Measurements from ENCODE around the gene SAT2.

Gene SAT2

GRCh38 chr17:7627250-7628121 is at the start of gene SAT2:
SAT2 (minus strand) TSS chr17:7627821; CDS start chr17:7627635, 186 bp downstream.
- Histone ChIP-seq H3K9me3 (ENCODE audit: control insufficient read depth, insufficient read depth, low read length) (no peaks in the 10 kb centered on the region), H3K4me1 (ENCODE audit: insufficient read depth, low read length) (peaks cover under 1% of the 10 kb centered on the region; the same call in 1 of the 2 replicates), H3K36me3 (ENCODE audit: insufficient read depth, low read length) (0 out of 2 replicates have a peak, but pooled peaks cover 3% of the 10 kb centered on the region), H3K9ac (ENCODE audit: low read depth, low read length) (peak within 1 kb of the TSS; percentile 67)

GRCh38 chr17:7676533-7676932 is 48.9 kb upstream of the SAT2 start:
- Histone ChIP-seq H3K9me3 (ENCODE audit: control insufficient read depth, insufficient read depth, low read length) (peaks cover 9% of the 10 kb centered on the region), H3K9ac (ENCODE audit: low read depth, low read length) (no peak overlapping the region; the same call in 1 of the 2 replicates), H3K36me3 (ENCODE audit: insufficient read depth, low read length) (peaks cover 35% of the 10 kb centered on the region), H3K4me1 (ENCODE audit: insufficient read depth, low read length) (peaks cover 18% of the 10 kb centered on the region; the same call in 1 of the 2 replicates)

- H3K36me3 ChIP-seq (ENCODE audit: insufficient read depth, low read length), result peaks cover 36% of the 10 kb centered on the region
- H3K4me1 ChIP-seq (ENCODE audit: insufficient read depth, low read length), result peaks cover 18% of the 10 kb centered on the region; the same call in 1 of the 2 replicates
- H3K9me3 ChIP-seq (ENCODE audit: control insufficient read depth, insufficient read depth, low read length), result peaks cover 9% of the 10 kb centered on the region
- H3K9ac ChIP-seq (ENCODE audit: low read depth, low read length), result no peak overlapping the region
Observed at GRCh38 chr17:7674934-7675333, 47.3 kb upstream of the SAT2 start.

GRCh38 chr17:7673239-7673638 is 45.6 kb upstream of the SAT2 start:
- peaks cover 9% of the 10 kb centered on the region for H3K9me3 ChIP-seq (ENCODE audit: control insufficient read depth, insufficient read depth, low read length)
- H3K9ac ChIP-seq (ENCODE audit: low read depth, low read length), result no peak overlapping the region
- peaks cover 18% of the 10 kb centered on the region; the same call in 1 of the 2 replicates for H3K4me1 ChIP-seq (ENCODE audit: insufficient read depth, low read length)
- peaks cover 41% of the 10 kb centered on the region for H3K36me3 ChIP-seq (ENCODE audit: insufficient read depth, low read length)

- Histone ChIP-seq H3K9me3 (ENCODE audit: control insufficient read depth, insufficient read depth, low read length) (0 out of 2 replicates have a peak, but pooled peaks cover 3% of the 10 kb centered on the region), H3K9ac (ENCODE audit: low read depth, low read length) (no peak overlapping the region), H3K36me3 (ENCODE audit: insufficient read depth, low read length) (peaks cover 24% of the 10 kb centered on the region), H3K4me1 (ENCODE audit: insufficient read depth, low read length) (no peaks in the 10 kb centered on the region)
Observed at GRCh38 chr17:7668482-7668881, 40.9 kb upstream of the SAT2 start.

- Histone ChIP-seq H3K36me3 (ENCODE audit: insufficient read depth, low read length) (peaks cover 18% of the 10 kb centered on the region), H3K4me1 (ENCODE audit: insufficient read depth, low read length) (no peaks in the 10 kb centered on the region), H3K9ac (ENCODE audit: low read depth, low read length) (no peak overlapping the region), H3K9me3 (ENCODE audit: control insufficient read depth, insufficient read depth, low read length) (no peaks in the 10 kb centered on the region)
Observed at GRCh38 chr17:7667656-7668406, 40.2 kb upstream of the SAT2 start.

- Histone ChIP-seq H3K9me3 (ENCODE audit: control insufficient read depth, insufficient read depth, low read length) (no peaks in the 10 kb centered on the region), H3K4me1 (ENCODE audit: insufficient read depth, low read length) (peaks cover 21% of the 10 kb centered on the region), H3K9ac (ENCODE audit: low read depth, low read length) (peak overlapping the region; percentile 24; the same call in 1 of the 2 replicates), H3K36me3 (ENCODE audit: insufficient read depth, low read length) (no peaks in the 10 kb centered on the region)
Observed at GRCh38 chr17:7656958-7657609, 29.5 kb upstream of the SAT2 start.

GRCh38 chr17:7655541-7655840 is 27.9 kb upstream of the SAT2 start:
- H3K9ac ChIP-seq (ENCODE audit: low read depth, low read length), result no peak overlapping the region
- H3K9me3 ChIP-seq (ENCODE audit: control insufficient read depth, insufficient read depth, low read length), result no peaks in the 10 kb centered on the region
- peaks cover 21% of the 10 kb centered on the region for H3K4me1 ChIP-seq (ENCODE audit: insufficient read depth, low read length)
- H3K36me3 ChIP-seq (ENCODE audit: insufficient read depth, low read length), result no peaks in the 10 kb centered on the region

GRCh38 chr17:7654832-7655540 is 27.4 kb upstream of the SAT2 start:
- H3K9ac ChIP-seq (ENCODE audit: low read depth, low read length), result no peak overlapping the region
- no peaks in the 10 kb centered on the region for H3K9me3 ChIP-seq (ENCODE audit: control insufficient read depth, insufficient read depth, low read length)
- H3K4me1 ChIP-seq (ENCODE audit: insufficient read depth, low read length), result peaks cover 22% of the 10 kb centered on the region
- H3K36me3 ChIP-seq (ENCODE audit: insufficient read depth, low read length), result no peaks in the 10 kb centered on the region

- Histone ChIP-seq H3K9ac (ENCODE audit: low read depth, low read length) (no peak overlapping the region; the same call in 1 of the 2 replicates), H3K4me1 (ENCODE audit: insufficient read depth, low read length) (peaks cover 21% of the 10 kb centered on the region), H3K36me3 (ENCODE audit: insufficient read depth, low read length) (no peaks in the 10 kb centered on the region), H3K9me3 (ENCODE audit: control insufficient read depth, insufficient read depth, low read length) (no peaks in the 10 kb centered on the region)
Observed at GRCh38 chr17:7652388-7653356, 25.1 kb upstream of the SAT2 start.

GRCh38 chr17:7651665-7652387 is 24.2 kb upstream of the SAT2 start:
- Histone ChIP-seq H3K9me3 (ENCODE audit: control insufficient read depth, insufficient read depth, low read length) (no peaks in the 10 kb centered on the region), H3K36me3 (ENCODE audit: insufficient read depth, low read length) (no peaks in the 10 kb centered on the region), H3K4me1 (ENCODE audit: insufficient read depth, low read length) (peaks cover 19% of the 10 kb centered on the region; the same call in 1 of the 2 replicates), H3K9ac (ENCODE audit: low read depth, low read length) (peak overlapping the region; percentile 55)

GRCh38 chr17:7651097-7651664 is 23.6 kb upstream of the SAT2 start:
- Histone ChIP-seq H3K36me3 (ENCODE audit: insufficient read depth, low read length) (no peaks in the 10 kb centered on the region), H3K9me3 (ENCODE audit: control insufficient read depth, insufficient read depth, low read length) (no peaks in the 10 kb centered on the region), H3K4me1 (ENCODE audit: insufficient read depth, low read length) (peaks cover 15% of the 10 kb centered on the region; the same call in 1 of the 2 replicates), H3K9ac (ENCODE audit: low read depth, low read length) (peak overlapping the region; percentile 55)
